ENCODE measurements around the gene GPX4.

GPX4 gene

GRCh38 chr19:1085676-1086442 lies 17.9 kb upstream of the GPX4 start:
- DNase-seq = no peak

GRCh38 chr19:1086613-1087012 lies 17.2 kb upstream of the GPX4 start:
- no peak for DNase-seq

- DNase-seq = peak; percentile 97 to 98
These were observed 15.9 kb upstream of the GPX4 start for GRCh38 chr19:1087813-1088415.

- no peak for DNase-seq
These were observed 15.3 kb upstream of the GPX4 start for GRCh38 chr19:1088416-1089010.

GRCh38 chr19:1089126-1089771 lies 14.5 kb upstream of the GPX4 start:
- DNase-seq = no peak

- no peak for DNase-seq
These were observed 13.9 kb upstream of the GPX4 start for GRCh38 chr19:1089891-1090290.

- no peak for DNase-seq
These were observed 12.9 kb upstream of the GPX4 start for GRCh38 chr19:1090731-1091543.

- DNase-seq = no peak
These were observed 12.1 kb upstream of the GPX4 start for GRCh38 chr19:1091544-1092175.

- DNase-seq = no peak
These were observed 10.5 kb upstream of the GPX4 start for GRCh38 chr19:1093330-1093729.

GRCh38 chr19:1093811-1094553 lies 9.8 kb upstream of the GPX4 start:
- no peak for DNase-seq

- no peak for DNase-seq
These were observed 9.2 kb upstream of the GPX4 start for GRCh38 chr19:1094655-1094977.

- DNase-seq = peak; percentile 97 to 98
These were observed 8.7 kb upstream of the GPX4 start, which contains the start of gene POLR2E for GRCh38 chr19:1094978-1095701. POLR2E (minus strand) TSS chr19:1095375; CDS start chr19:1095315, 60 bp downstream.

- no peak for DNase-seq
These were observed 6.0 kb upstream of the GPX4 start for GRCh38 chr19:1097810-1098176.

GRCh38 chr19:1098177-1099051 lies 5.4 kb upstream of the GPX4 start:
- DNase-seq = no peak

- DNase-seq = peak; percentile 84 to 89
These were observed 2.5 kb upstream of the GPX4 start for GRCh38 chr19:1101337-1101698.

GRCh38 chr19:1102407-1103131 lies 1.2 kb upstream of the GPX4 start:
- DNase-seq = no peak

- no peak for DNase-seq
These were observed 574 bp upstream of the GPX4 start for GRCh38 chr19:1103132-1103707.

- peak; percentile 32 to 47 for DNase-seq
These were observed 665 bp downstream of the GPX4 start for GRCh38 chr19:1104311-1105007.

All from Kasumi-1 (cell line).